GM21825 (cell line): ENCODE data around the gene GEMIN4.
"Not testable (repeated sequence)": the region's sequence is repeated elsewhere in the genome, so short reads cannot be mapped to it uniquely, and the experiment has no call there.

Source experiments
- ATAC-seq: cut with Tn5 transposase; IDR thresholded peaks from one replicate; pipeline ENCODE4 v1.9.1; 2021; ENCODE audit warnings: mild to moderate bottlenecking, moderate library complexity; ENCODE audit not compliant: unreplicated experiment

GEMIN4 gene

DNA sequence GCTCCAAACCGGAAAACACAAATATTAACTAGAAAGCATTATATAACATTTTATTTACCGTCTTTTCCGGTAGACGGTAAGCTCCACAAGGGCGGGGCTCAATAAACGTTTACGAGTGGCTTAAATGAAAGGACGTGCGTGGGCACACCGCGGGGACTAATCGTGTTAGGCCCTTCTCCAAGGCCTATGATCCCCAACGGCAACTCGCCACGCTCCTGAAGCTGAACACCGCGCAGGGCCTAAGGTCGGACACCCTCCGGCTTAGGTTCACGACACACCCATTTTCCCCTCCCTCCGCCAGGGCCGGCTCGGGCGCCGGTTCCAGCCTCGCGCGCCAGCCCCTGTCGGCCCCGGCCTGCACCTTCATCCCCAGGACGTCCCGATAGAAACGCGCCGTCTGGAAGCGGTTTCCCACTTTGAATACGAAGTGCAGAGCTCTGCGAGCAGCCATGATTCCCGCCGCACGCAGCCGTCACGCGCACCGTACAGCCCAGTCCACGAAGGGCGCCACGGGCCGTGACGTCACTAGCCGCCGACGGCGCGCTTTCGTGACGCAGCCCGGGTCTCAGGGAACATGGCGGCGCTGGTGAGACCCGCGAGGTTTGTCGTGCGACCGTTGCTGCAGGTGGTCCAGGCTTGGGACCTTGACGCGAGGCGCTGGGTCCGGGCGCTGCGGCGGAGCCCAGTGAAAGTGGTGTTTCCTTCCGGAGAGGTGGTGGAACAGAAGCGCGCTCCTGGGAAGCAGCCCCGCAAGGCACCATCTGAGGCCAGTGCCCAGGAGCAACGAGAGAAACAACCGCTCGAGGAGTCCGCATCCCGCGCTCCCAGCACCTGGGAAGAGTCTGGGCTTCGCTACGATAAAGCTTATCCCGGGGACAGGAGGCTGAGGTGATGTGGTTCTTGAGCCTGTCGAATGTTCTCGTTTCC is 30.0 kb upstream of the GEMIN4 start, which contains the start of the genes GLOD4 and MRM3:
TSS of gene GLOD4 (minus strand) at position 476 of the 927 bp plus-strand sequence. CDS start at position 451, 25 bp downstream.
TSS of gene MRM3 (plus strand) at position 549 of the 927 bp plus-strand sequence. CDS start at position 575, 26 bp downstream.
- peak; percentile 84 for ATAC-seq

DNA sequence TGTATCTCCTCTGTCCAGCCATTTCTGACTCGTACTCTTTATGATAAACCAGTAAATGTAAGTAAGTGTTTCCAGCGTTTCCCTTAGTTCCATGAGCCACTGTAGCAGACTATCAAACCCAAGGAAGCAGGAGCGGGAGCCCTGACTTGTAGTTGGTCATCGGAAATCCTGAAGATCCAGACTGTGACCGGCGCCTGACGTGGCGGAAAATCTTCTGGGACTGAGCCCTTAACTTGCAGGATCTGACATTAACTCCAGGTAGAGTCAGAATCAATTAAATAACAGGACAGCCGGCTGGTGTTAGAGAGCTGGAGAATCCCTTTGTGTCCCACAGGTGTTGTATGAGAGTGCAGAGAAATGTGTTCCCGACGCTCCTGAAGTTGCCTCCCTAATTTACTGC is 26.0 kb upstream of the GEMIN4 start:
- no peak for ATAC-seq

DNA sequence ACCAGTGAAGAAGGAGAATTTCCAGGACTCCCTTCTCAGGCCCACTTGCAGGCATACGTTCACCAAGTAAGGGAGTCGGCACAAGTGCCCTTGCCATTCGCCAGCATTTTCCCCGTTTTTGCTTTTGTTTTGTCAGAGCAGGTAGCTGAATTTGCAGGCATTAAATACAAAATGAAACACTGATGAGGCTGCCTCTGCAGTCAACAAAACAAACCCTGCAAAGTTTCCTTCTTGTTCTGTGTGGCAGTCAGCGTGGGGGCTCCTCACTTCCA is 22.2 kb upstream of the GEMIN4 start:
- ATAC-seq, result no peak

DNA sequence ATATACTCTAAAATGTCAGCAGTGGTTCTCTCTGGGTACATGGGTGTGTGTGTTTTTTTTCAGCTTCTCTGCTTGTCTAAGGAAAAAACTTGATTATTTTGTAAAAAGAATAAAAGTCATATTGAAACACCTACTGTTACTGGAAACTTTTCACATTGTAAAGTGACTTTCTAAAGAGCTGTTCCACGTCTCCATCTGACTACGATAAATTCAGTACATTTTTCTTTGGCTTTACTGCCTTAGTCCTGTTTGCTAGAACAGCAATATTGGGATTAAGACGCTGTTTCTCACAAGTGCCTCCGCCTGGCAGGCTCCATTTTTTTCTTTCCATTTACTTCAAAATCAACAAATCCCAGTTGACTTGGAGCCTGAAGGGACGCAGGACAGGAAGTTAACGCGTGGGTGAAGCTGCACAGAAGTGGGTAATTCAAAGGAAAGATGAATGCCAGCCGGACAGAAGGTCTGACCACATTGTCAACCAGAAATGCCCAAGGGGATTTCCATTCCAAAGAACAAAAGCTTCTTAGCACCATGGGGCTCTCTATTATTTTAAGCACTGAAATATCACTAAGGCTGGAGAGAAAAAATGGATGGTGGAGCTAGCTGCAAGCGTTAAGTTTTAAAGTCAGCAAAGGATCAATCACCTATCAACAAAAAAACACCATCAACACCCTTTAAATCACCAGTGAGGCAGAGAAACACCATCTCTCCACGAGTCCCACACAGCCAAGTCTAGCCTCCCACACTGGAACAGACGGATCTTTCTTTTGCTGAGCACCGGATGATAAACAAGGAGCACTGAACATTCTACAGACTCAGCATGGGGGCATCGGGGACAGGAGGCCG is 21.6 kb upstream of the GEMIN4 start:
- no peak for ATAC-seq

DNA sequence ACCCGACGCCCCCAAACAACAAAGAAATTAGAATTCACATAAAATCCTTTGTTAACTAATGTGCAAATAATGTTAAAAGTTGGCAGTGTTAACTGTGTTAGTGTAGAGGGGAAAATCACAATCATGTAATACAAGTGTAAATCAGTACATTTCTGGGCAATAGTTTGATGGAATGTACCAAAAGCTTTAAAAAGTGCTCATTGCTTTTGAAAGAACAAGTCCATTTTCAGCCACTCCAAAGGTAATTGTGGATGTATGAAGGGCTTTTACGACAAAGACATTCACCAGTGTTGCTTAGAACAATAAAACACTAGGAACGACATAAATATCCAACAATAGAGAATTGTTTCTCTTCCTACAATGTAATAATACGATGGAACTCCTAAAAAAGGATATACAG is 21.0 kb upstream of the GEMIN4 start:
- no peak for ATAC-seq

DNA sequence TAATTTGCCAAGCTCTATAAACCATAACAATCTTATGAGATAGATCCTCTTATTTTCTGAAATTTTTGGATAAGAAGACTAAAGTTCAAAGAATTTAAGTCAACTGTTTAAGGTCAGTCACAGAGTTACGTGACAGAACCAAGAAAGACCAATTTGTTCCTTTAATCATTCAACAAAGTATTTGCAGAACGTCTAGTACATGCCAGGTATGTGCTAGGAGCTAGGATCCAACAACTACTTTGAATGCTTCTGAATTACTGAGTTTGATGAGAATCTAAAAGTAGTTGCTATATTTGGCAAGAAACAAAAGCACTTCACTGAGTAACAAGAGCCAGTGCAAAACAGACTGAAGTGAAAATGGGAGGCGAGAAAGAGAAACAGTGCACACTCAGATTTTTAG is 15.0 kb upstream of the GEMIN4 start:
- no peak for ATAC-seq

DNA sequence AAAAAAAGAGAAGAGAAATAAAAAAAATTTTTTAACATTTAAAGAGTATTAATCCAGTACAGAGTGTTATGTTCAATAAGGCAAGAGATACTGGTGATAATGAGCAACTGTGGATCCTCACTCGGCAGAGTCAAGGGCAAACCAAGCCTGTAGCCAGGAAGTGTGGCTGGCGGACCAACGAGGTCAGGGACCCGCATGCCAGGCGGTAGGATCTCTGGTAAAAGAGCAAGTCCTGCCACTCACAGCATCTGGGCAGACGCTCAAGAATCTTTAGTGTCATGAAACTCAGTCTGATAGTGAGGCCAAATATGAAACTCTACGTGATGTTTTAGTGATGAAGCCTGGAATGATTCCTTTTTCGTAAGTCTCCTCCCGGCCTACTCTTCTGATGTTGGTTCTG is 8.3 kb upstream of the GEMIN4 start:
- no peak for ATAC-seq

DNA sequence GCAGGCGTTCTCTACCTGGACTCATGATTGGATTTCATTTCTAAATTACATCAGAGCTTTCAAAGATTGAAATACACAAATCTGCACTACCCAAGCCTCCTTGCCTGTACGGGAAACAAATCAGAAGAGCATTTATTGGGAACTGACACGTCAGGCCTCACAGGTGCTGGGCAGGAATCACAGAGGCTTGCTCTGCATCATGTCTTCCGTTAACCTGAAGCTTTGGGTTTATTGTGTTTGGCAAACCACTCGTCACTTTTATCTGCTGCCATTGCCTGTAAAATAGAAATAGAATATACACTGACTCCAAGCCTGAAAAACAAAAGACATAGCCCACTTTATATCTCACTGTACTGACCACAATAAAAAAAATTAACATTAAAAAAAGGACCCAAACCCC is 7.9 kb upstream of the GEMIN4 start:
- no peak for ATAC-seq

DNA sequence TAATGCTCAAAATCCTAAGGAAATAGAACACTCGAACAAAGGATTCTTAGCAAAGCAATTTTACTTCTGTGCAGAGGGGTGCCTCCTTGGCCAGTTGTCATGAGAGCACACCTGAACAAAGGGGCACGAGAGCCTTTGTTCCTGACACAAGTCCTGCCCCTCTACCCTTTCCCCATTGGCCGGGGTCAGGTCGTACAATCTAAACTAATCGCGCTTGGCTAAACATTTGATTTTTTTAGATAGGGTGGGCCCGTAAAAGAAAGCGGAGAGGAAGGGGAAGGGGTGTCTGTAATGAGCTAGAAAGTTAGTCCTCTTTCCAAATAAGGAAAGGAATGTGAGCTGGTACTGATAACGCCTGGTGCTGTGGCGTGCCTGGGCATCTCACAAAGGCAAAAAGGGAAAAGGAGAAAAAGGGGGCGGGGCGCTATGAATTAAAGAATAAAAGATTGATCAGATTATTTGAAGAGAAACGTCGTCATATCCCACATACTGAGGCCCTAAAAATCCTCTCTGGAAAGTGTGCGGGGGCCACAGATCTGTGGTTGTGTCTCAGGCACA is 4.0 kb upstream of the GEMIN4 start:
- not testable (repeated sequence) for ATAC-seq

DNA sequence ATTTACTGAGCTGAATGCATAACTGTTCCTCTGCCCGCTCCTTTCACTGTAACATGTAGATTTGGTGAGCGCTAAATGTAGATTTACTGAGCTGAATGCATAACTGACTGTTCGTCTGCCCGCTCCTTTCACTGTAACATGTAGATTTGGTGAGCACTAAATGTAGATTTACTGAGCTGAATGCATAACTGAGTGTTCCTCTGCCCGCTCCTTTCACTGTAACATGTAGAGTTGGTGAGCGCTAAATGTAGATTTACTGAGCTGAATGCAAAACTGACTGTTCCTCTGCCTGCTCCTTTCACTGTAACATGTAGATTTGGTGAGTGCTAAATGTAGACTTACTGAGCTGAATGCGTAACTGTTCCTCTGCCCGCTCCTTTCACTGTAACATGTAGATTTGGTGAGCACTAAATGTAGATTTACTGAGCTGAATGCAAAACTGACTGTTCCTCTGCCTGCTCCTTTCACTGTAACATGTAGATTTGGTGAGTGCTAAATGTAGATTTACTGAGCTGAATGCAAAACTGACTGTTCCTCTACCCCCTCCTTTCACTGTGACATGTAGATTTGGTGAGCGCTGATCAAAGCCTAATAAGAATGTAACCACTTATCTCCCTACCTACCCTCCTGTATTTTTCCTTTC is 3.4 kb upstream of the GEMIN4 start:
- ATAC-seq, result not testable (repeated sequence)

DNA sequence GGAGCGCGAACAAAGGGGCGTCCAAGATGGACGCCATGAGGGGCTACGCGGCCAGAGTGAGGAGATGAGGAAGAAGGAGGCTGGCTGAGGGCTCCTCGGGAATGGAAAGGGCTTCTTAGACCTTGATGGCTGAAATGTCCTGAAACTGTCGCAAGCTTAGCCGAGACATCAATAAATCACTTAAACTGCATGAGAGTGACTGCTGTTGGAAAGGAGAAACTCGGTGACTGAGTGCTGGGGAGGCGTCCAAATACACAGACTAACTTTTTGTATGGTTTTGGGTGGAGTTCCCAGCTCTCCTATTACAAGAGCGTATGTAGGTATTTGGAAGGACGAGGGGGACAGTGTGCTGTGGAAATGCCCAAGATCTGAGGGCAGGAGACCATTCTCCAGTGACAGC is 1.4 kb upstream of the GEMIN4 start:
- ATAC-seq, result no peak

DNA sequence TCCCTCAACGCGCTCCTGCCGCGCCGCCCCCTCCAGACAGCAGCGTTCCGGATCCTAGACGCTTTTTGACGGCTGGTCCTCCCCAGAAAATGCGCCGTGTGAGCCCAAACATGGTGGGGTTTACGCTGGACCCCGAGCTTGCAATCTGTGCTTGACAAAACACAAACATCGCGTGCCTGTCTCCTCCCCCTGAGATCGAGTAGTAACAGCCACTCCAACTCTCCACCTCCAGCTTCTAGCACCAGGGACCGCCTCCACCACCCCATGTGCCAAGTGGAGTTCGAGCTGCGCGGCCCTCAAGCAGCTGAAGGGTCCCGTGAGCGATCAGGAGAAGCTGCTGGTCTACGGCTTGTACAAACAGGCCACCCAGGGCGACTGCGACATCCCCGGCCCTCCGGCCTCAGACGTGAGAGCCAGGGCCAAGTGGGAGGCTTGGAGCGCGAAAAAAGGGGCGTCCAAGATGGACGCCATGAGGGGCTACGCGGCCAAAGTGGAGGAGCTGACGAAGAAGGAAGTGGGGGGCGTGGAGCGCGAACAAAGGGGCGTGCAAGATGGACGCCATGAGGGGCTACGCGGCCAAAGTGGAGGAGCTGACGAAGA is 656 bp upstream of the GEMIN4 start:
- no peak for ATAC-seq

DNA sequence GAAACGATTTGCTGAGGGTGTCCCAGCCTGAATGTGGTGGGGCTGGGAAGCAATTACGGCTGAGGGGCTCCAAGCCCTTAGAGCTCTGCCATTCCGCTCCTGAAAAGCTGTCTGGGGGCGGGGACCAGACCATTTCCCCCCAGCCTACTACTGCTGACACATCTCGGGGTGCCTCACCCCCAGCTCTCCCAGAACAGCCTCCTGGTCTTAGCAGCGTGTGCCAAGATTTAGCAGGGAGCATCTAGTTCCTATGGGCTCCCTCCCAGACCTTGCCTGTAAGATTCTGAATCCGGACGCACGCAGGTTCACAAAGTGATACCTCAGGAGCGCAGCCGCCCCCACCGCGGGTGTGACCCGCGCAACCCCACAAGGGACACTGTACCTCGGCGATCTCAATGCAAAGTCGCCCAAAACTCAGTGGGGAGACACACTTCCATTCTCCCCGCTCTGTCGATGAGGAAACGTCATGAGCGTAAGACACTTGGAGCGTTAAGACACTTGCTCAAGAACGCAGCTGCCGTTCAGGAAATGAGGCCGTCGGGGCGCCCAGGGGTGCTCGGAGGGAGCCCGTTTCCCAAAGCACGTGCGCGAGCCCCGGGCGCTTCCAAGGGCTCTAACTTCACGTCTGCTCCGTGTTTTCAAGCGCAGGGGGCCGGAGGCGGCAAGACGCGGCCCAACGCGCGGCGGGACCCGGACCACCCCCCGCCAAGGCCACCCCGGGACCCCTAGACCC is 629 bp downstream of the GEMIN4 start:
- peak; percentile 27 for ATAC-seq

DNA sequence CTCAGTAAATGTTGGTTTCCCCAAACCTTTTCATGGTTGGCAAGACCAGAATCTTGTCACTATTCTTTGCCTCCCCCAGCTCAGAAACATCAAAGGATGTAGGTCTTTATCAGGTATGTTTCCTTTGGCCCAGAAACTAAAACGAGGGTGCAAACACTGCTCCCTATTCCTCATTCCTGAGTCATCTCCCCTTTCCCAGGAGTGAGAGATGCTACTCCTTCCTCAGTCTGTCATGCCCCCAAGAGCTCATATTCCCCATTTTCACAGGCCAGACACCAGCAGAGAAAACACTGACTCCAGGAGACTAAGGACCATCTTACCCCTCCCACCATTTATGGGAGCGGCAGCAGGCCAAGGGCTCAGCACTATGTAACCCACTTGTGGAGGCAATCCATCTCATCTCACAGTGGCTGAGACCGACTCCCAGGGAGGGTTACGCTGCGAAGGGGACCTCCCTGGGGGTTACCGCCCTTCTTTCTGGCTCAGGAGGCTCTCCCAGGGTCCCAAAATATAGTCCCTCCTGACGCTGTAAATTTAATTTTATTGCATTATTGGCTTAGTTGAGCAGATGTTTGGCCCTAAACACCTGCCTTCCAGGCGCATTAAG is 1.5 kb downstream of the GEMIN4 start:
- ATAC-seq, result no peak

DNA sequence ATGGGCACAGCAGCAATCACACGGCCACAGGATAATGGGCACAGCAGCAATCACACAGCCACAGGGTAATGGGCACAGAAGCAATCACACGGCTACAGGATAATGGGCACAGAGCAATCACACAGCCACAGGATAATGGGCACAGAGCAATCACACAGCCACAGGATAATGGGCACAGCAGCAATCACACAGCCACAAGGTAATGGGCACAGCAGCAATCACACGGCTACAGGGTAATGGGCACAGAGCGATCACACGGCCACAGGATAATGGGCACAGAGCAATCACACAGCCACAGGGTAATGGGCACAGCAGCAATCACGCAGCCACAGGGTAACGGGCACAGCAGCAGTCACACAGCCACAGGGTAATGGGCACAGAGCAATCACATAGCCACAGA is 2.7 kb downstream of the GEMIN4 start:
- not testable (repeated sequence) for ATAC-seq

DNA sequence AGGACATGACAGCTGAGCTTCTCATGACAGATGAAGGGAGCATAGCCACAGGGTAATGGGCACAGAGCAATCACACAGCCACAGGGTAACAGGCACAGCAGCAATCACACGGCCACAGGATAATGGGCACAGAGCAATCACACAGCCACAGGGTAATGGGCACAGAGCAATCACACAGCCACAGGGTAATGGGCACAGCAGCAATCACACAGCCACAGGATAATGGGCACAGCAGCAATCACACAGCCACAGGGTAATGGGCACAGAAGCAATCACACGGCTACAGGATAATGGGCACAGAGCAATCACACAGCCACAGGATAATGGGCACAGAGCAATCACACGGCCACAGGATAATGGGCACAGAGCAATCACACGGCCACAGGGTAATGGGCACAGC is 3.5 kb downstream of the GEMIN4 start:
- not testable (repeated sequence) for ATAC-seq

DNA sequence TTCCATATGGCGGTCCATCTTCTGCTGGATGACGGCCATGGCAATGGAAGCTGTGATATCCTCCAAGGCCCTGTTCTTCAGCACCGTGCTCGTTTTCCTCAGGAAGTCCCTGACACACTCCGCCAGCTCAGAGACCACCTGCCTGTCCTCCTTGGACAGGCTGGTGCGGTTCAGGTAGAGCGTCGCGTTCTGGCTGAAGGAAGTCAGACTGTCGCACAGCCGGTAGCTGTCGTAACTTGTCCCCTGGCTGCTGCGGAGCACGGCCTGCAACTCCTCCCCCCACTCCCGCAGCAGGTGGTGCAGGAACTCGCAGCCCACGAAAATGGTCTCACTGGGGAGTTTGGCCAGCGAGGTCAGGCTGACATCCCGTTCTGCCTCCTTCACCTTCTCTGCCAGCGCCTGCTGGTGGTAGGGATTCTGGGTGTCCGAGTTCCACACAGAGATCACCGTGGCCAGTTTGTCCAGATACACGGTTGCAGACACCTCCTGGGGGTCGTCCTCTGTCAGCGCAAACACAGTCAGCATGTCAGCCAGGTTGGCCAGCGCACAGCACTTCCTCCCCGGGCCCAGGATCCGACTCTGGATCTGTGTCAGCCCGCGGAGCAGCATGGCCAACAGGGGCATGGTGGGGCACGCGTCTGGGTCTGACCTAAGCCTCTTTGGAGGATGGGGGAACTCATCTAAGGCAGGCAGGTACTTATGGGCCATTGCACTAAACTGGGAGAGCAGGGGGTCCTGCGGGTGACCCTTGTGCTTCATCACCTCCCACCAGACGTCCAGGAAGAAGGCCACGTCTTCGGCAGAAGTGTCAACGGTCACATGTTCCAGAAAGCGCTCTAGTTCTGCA is 5.1 kb downstream of the GEMIN4 start:
- ATAC-seq, result no peak

DNA sequence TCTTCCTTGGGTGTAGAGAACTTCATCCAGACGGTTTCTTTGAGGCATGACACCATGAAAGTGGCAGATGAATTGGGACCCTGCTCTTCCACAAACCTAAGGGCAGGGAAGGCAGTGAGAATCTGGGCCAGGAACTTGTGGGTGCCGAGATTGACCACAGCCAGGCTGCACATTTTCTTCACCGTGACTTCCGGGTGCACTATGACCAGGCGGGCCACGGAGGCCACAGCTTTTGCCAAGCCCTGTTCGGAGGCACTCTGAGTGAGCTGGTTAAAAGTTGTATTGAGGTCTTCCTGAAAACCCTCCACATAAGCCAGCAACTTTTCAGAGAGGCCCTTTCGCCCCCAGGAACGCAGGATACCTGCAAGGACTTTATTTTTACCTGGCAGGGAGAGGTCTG is 5.9 kb downstream of the GEMIN4 start:
- ATAC-seq, result no peak

DNA sequence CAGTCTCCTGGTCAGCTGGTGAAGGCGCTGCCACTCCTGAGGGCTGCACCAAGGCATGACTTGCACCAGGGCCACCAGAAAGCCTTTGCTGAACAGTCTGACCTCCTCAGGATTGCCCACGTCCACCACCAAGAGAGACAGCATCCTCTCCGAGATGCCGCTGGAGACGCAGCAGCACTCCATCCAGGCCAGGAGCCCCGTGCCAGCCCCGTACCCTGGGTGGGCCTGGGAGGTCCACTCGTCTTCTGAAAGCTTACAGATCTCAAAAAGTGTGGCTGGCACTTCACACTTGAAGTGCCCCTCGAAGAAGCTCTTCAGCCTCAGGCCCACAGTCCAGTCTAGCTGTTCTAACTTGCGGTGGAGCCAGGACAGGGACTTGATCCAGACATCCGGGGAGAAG is 6.7 kb downstream of the GEMIN4 start:
- ATAC-seq, result no peak
